ENCODE results near the gene CLCN2.

- TF ChIP-seq CTCF (IDR thresholded peaks at IDR 0.05; ENCODE audit: low read depth, low read length), result no peak
- no peak for TF ChIP-seq POLR2A (IDR thresholded peaks at IDR 0.05; ENCODE audit: extremely low read depth, insufficient read length)
- no peak for TF ChIP-seq MAX (IDR thresholded peaks at IDR 0.05; ENCODE audit: low read depth, low read length)
- TF ChIP-seq MYC (IDR thresholded peaks at IDR 0.05; ENCODE audit: low read depth, low read length), result no peak
These were observed 8.4 kb downstream of the CLCN2 start for GRCh38 chr3:184352897-184353545.

Data from NB4 (cell line).